HepG2 (cell line): Measurements from ENCODE around the gene EPM2A. TPM values are rescaled to one million over a fixed set of nuclear protein-coding genes. Genes with fewer than 3 reads are reported as not detected.
A peak's percentile ranks its signal among the peaks of the same experiment; 100 is the strongest.

Source experiments
- FOXK2 ChIP-seq: fragments of 450-650 bp; IDR thresholded peaks from 2 replicates; pipeline ENCODE4 v1.6.1; 2016
- FOXP1 ChIP-seq, 2 experiments: fragments of 450-650 bp in 1 of 2; IDR thresholded peaks; 2 replicates each; pipeline ENCODE4 v1.6.1; 2017 to 2018; ENCODE audit warnings: antibody characterized with exemption in 1 of 2
- HOXA5 ChIP-seq: sonication (generic); formaldehyde crosslinking; IDR thresholded peaks from 2 replicates; pipeline ENCODE4 v1.4.0; 2020; ENCODE audit warnings: missing genetic modification reagents
- MATR3 ChIP-seq: sonication (generic); formaldehyde crosslinking; IDR thresholded peaks from 2 replicates; pipeline ENCODE4 v1.4.0; 2020; ENCODE audit warnings: missing genetic modification reagents
- MNT ChIP-seq: fragments of 450-650 bp; IDR thresholded peaks from 2 replicates; pipeline ENCODE4 v1.6.1; 2016
- MXD3 ChIP-seq: IDR thresholded peaks from 2 replicates; pipeline ENCODE4 v1.6.1; 2016; ENCODE audit warnings: mild to moderate bottlenecking, missing biosample characterization, missing genetic modification reagents
- PAXIP1 ChIP-seq: sonication (generic); formaldehyde crosslinking; conservative IDR thresholded peaks from 2 replicates; pipeline ENCODE4 v1.4.0; 2020; ENCODE audit warnings: mild to moderate bottlenecking, missing genetic modification reagents, moderate library complexity
- PHB2 ChIP-seq: fragments of 450-650 bp; IDR thresholded peaks from 2 replicates; pipeline ENCODE4 v1.6.1; 2018; ENCODE audit not compliant: partially characterized antibody
- SIN3A ChIP-seq: IDR thresholded peaks from 2 replicates; pipeline ENCODE4 v1.6.1; 2011; ENCODE audit warnings: low read depth, mild to moderate bottlenecking, control low read depth, low read length, borderline replicate concordance
- SKI ChIP-seq: fragments of 450-650 bp; IDR thresholded peaks from one replicate; pipeline ENCODE4 v1.6.1; 2018; ENCODE audit warnings: mild to moderate bottlenecking; ENCODE audit not compliant: partially characterized antibody
- ZBED4 ChIP-seq: sonication (generic); formaldehyde crosslinking; IDR thresholded peaks from 2 replicates; pipeline ENCODE4 v1.4.0; 2020; ENCODE audit warnings: missing genetic modification reagents, borderline replicate concordance
- ZBTB1 ChIP-seq: sonication (generic); formaldehyde crosslinking; IDR thresholded peaks from 2 replicates; pipeline ENCODE4 v1.4.0; 2020; ENCODE audit warnings: missing genetic modification reagents, borderline replicate concordance
- ZBTB42 ChIP-seq: sonication (generic); formaldehyde crosslinking; IDR thresholded peaks from 2 replicates; pipeline ENCODE4 v1.5.0; 2020; ENCODE audit warnings: mild to moderate bottlenecking, missing genetic modification reagents
- ZBTB49 ChIP-seq: sonication (generic); formaldehyde crosslinking; IDR thresholded peaks from 2 replicates; pipeline ENCODE4 v1.4.0; 2020; ENCODE audit warnings: missing genetic modification reagents, borderline replicate concordance
- ZNF12 ChIP-seq: sonication (generic); formaldehyde crosslinking; IDR thresholded peaks from 2 replicates; pipeline ENCODE4 v1.5.0; 2020; ENCODE audit warnings: missing genetic modification reagents
- ZNF256 ChIP-seq: sonication (generic); formaldehyde crosslinking; conservative IDR thresholded peaks from 2 replicates; pipeline ENCODE4 v1.4.0; 2020; ENCODE audit warnings: missing genetic modification reagents
- ZNF530 ChIP-seq: sonication (generic); formaldehyde crosslinking; IDR thresholded peaks from 2 replicates; pipeline ENCODE4 v1.5.0; 2020; ENCODE audit warnings: low read depth, mild to moderate bottlenecking, missing genetic modification reagents
- polyA plus RNA-seq, 8 experiments: library from polyadenylated mRNA; depleted of rRNA in 3 of 8; stranded (reverse) in 7 of 8; unstranded in 1 of 8; fragments of >200 nt; fragmentation: Illumina TruSeq in 4 of 8; extraction: Trizol in 4 of 8; gene quantifications; 2 replicates each; pipeline versions ENCODE4 v1.2.1 to v1.2.3, GENCODE V29; 2011 to 2016; ENCODE audit warnings: low read depth in 4 of 8, missing spikeins in 1 of 8, mixed read lengths in 1 of 8; ENCODE audit not compliant: insufficient read depth in 1 of 8
- total RNA-seq, 5 experiments: library from RNA; depleted of rRNA; stranded (reverse); fragments of >200 nt; fragmentation: Illumina TruSeq; extraction: Trizol; gene quantifications; 2 replicates each; pipeline ENCODE4 v1.2.3, GENCODE V29; 2016; ENCODE audit warnings: low read depth in 1 of 5

EPM2A gene
- total and polyA plus RNA-seq, 2 of the 13 experiments (the other 11 are each of a cell fraction or from before 2014, with no cell fraction given): 4.6 to 9.2 TPM

GRCh38 chr6:145735356-145736165 lies at the start of gene EPM2A (continued):
- 0 out of 2 replicates have a peak, but pooled peaks have one; percentile 34 for TF ChIP-seq ZBED4 (CRISPR knock-in tag)
- no peak for TF ChIP-seq SKI
- TF ChIP-seq ZBTB1 (CRISPR knock-in tag): peak; percentile 68; the same call in 1 of the 2 replicates
- no peak for TF ChIP-seq FOXP1 (IDR thresholded peaks at IDR 0.05)
- TF ChIP-seq FOXP1 (CRISPR knock-in tag; IDR thresholded peaks at IDR 0.05): no peak
- peak; percentile 94 for TF ChIP-seq ZNF530 (CRISPR knock-in tag)
- peak; percentile 51 for TF ChIP-seq MNT
- no peak for TF ChIP-seq MATR3 (CRISPR knock-in tag)
- TF ChIP-seq ZBTB42 (CRISPR knock-in tag): peak; percentile 97
- TF ChIP-seq PHB2: no peak
- TF ChIP-seq ZNF12 (CRISPR knock-in tag): peak; percentile 55; the same call in 1 of the 2 replicates
- no peak; the same call in 1 of the 2 replicates for TF ChIP-seq SIN3A
- TF ChIP-seq PAXIP1 (CRISPR knock-in tag): no peak
- no peak for TF ChIP-seq FOXK2
- TF ChIP-seq HOXA5 (CRISPR knock-in tag): peak; percentile 96
- peak; percentile 99 for TF ChIP-seq MXD3 (CRISPR knock-in tag)
- peak; percentile 96 for TF ChIP-seq ZNF256 (CRISPR knock-in tag)
- TF ChIP-seq ZBTB49: peak; percentile 94
